ENCODE measurements around the gene ERCC2.

- no peak for TF ChIP-seq CTCF (conservative IDR thresholded peaks at IDR 0.05; ENCODE audit: low read depth in 2 of 2)
- TF ChIP-seq EZH2 (IDR thresholded peaks at IDR 0.05; ENCODE audit: low read depth, unreplicated experiment): no peak
- no peak for TF ChIP-seq EZH2phosphoT487 (IDR thresholded peaks at IDR 0.05; ENCODE audit: unreplicated experiment)
- TF ChIP-seq, protein P1, sequence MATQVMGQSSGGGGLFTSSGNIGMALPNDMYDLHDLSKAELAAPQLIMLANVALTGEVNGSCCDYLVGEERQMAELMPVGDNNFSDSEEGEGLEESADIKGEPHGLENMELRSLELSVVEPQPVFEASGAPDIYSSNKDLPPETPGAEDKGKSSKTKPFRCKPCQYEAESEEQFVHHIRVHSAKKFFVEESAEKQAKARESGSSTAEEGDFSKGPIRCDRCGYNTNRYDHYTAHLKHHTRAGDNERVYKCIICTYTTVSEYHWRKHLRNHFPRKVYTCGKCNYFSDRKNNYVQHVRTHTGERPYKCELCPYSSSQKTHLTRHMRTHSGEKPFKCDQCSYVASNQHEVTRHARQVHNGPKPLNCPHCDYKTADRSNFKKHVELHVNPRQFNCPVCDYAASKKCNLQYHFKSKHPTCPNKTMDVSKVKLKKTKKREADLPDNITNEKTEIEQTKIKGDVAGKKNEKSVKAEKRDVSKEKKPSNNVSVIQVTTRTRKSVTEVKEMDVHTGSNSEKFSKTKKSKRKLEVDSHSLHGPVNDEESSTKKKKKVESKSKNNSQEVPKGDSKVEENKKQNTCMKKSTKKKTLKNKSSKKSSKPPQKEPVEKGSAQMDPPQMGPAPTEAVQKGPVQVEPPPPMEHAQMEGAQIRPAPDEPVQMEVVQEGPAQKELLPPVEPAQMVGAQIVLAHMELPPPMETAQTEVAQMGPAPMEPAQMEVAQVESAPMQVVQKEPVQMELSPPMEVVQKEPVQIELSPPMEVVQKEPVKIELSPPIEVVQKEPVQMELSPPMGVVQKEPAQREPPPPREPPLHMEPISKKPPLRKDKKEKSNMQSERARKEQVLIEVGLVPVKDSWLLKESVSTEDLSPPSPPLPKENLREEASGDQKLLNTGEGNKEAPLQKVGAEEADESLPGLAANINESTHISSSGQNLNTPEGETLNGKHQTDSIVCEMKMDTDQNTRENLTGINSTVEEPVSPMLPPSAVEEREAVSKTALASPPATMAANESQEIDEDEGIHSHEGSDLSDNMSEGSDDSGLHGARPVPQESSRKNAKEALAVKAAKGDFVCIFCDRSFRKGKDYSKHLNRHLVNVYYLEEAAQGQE (IDR thresholded peaks at IDR 0.05; ENCODE audit: unreplicated experiment): no peak
- TF ChIP-seq STAT1 (IDR thresholded peaks at IDR 0.05; ENCODE audit: unreplicated experiment): no peak
- TF ChIP-seq POLR2AphosphoS5 (IDR thresholded peaks at IDR 0.05; ENCODE audit: low read depth): no peak
These were observed 47.6 kb downstream of the ERCC2 start, which contains the start of gene CKM for GRCh38 chr19:45322744-45323281.

Measured in GM23338 (cell line).